ENCODE results near the gene LRRC8A. TPM values are rescaled to one million over a fixed set of nuclear protein-coding genes. Genes with fewer than 3 reads are reported as not detected.
"Not testable (repeated sequence)": the region's sequence is repeated elsewhere in the genome, so short reads cannot be mapped to it uniquely, and the experiment has no call there.

Gene LRRC8A
- total RNA-seq, 6 donors from 2014 or later: 49.0 to 132 (median 67.0) TPM

GRCh38 chr9:128940271-128940921 lies 58.5 kb downstream of the LRRC8A start:
- TF ChIP-seq EP300 (IDR thresholded peaks at IDR 0.05) (no peak), POLR2AphosphoS5 (IDR thresholded peaks at IDR 0.05) (peak in 1 of 2 donors; percentile 29), POLR2A (IDR thresholded peaks at IDR 0.05) (no peak)
- TF ChIP-seq, protein P1, sequence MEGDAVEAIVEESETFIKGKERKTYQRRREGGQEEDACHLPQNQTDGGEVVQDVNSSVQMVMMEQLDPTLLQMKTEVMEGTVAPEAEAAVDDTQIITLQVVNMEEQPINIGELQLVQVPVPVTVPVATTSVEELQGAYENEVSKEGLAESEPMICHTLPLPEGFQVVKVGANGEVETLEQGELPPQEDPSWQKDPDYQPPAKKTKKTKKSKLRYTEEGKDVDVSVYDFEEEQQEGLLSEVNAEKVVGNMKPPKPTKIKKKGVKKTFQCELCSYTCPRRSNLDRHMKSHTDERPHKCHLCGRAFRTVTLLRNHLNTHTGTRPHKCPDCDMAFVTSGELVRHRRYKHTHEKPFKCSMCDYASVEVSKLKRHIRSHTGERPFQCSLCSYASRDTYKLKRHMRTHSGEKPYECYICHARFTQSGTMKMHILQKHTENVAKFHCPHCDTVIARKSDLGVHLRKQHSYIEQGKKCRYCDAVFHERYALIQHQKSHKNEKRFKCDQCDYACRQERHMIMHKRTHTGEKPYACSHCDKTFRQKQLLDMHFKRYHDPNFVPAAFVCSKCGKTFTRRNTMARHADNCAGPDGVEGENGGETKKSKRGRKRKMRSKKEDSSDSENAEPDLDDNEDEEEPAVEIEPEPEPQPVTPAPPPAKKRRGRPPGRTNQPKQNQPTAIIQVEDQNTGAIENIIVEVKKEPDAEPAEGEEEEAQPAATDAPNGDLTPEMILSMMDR (IDR thresholded peaks at IDR 0.05): no peak
- WGBS, 2 donors: 60 to 64% methylated on average over 10 to 15 of the region's 15 CpGs
- Histone ChIP-seq H3K27me3 (no peaks in the 10 kb centered on the region), H3K27ac (peak overlapping the region; percentile 12 to 79 (median 59)), H3K36me3 (peaks cover 0 to 12% (median 9%) of the 10 kb centered on the region in 4 donors), H3K4me3 (no peak overlapping the region), H3K9me3 (no peaks in the 10 kb centered on the region), H3K4me1 (peaks cover 19 to 38% (median 26%) of the 10 kb centered on the region in 4 donors)
- ATAC-seq (ENCODE audit: low FRiP score in 2 of 2) (no peak), DNase-seq (no peak)

GRCh38 chr9:128940946-128941755 lies 59.2 kb downstream of the LRRC8A start:
- peak overlapping the region; percentile 49 to 79 (median 58) for H3K27ac ChIP-seq
- H3K36me3 ChIP-seq: peaks cover 2 to 10% (median 6%) of the 10 kb centered on the region in 4 donors
- ATAC-seq (ENCODE audit: low FRiP score in 2 of 2) (peak in 1 of 2 donors; percentile 12), DNase-seq (no peak)
- peaks cover 20 to 40% (median 27%) of the 10 kb centered on the region in 4 donors for H3K4me1 ChIP-seq
- peak overlapping the region in 1 of 4 donors; percentile 14 for H3K4me3 ChIP-seq
- no peaks in the 10 kb centered on the region for H3K9me3 ChIP-seq
- 72 to 74% methylated on average over 7 to 12 of the region's 12 CpGs for WGBS, 2 donors
- no peak for TF ChIP-seq EP300 (IDR thresholded peaks at IDR 0.05)
- TF ChIP-seq, protein P1 (IDR thresholded peaks at IDR 0.05): no peak
- TF ChIP-seq POLR2A (IDR thresholded peaks at IDR 0.05): no peak
- TF ChIP-seq POLR2AphosphoS5 (IDR thresholded peaks at IDR 0.05): no peak
- H3K27me3 ChIP-seq: no peaks in the 10 kb centered on the region

- TF ChIP-seq POLR2A (IDR thresholded peaks at IDR 0.05) (no peak), EP300 (IDR thresholded peaks at IDR 0.05) (no peak), POLR2AphosphoS5 (IDR thresholded peaks at IDR 0.05) (peak in 1 of 2 donors; percentile 44)
- TF ChIP-seq, protein P1 (IDR thresholded peaks at IDR 0.05): no peak
- Histone ChIP-seq H3K4me3 (no peak overlapping the region), H3K36me3 (peaks cover 0 to 7% (median 1%) of the 10 kb centered on the region in 4 donors), H3K27ac (peak overlapping the region; percentile 43 to 79 (median 64)), H3K9me3 (no peaks in the 10 kb centered on the region), H3K27me3 (no peaks in the 10 kb centered on the region), H3K4me1 (peaks cover 33 to 53% (median 41%) of the 10 kb centered on the region in 4 donors)
- DNase-seq (no peak), ATAC-seq (ENCODE audit: low FRiP score in 2 of 2) (no peak)
- 81 to 86% methylated on average over 6 to 7 of the region's 7 CpGs for WGBS, 2 donors
Measured at GRCh38 chr9:128943832-128944620, 62.1 kb downstream of the LRRC8A start.

GRCh38 chr9:128944966-128945365 lies 63.0 kb downstream of the LRRC8A start:
- H3K27me3 ChIP-seq; H3K4me3 ChIP-seq; DNase-seq; H3K9me3 ChIP-seq; ATAC-seq (ENCODE audit: low FRiP score in 2 of 2): not testable (repeated sequence)
- 89 to 90% methylated on average over 7 of the region's 7 CpGs for WGBS, 2 donors
- Histone ChIP-seq H3K27ac (peak overlapping the region in 1 of 4 donors; percentile 79), H3K4me1 (peaks cover 32 to 54% (median 41%) of the 10 kb centered on the region in 4 donors), H3K36me3 (peaks cover 0 to 10% (median 2%) of the 10 kb centered on the region in 4 donors)

Data from upper lobe of left lung (tissue), 6 donors.